ENCODE data around the gene OBSCN. TPM values are rescaled to one million over a fixed set of nuclear protein-coding genes. Genes with fewer than 3 reads are reported as not detected.
"Not testable (repeated sequence)": the region's sequence is repeated elsewhere in the genome, so short reads cannot be mapped to it uniquely, and the experiment has no call there.

The OBSCN gene
- total RNA-seq, 1 experiment from 2014 or later = 29.1 TPM

GRCh38 chr1:228219245-228219961 lies 11.6 kb downstream of the OBSCN start:
- Histone ChIP-seq H3K27ac (ENCODE audit: low read length) (no peak overlapping the region), H3K9ac (ENCODE audit: low read length) (no peak overlapping the region), H3K27me3 (ENCODE audit: low read length) (no peaks in the 10 kb centered on the region), H3K4me1 (ENCODE audit: insufficient read depth, low read length) (no peaks in the 10 kb centered on the region), H4K20me1 (ENCODE audit: low read length) (no peaks in the 10 kb centered on the region), H3K79me2 (ENCODE audit: low read length) (no peaks in the 10 kb centered on the region), H3K4me3 (ENCODE audit: low read length) (no peak overlapping the region), H2AFZ (ENCODE audit: low read length) (no peak overlapping the region), H3K9me3 (ENCODE audit: low read length) (no peaks in the 10 kb centered on the region), H3F3A (ENCODE audit: low read length, unreplicated experiment) (no peaks in the 10 kb centered on the region), H3K36me3 (ENCODE audit: low read depth, low read length) (peaks cover 4% of the 10 kb centered on the region; the same call in 1 of the 2 replicates), H3K4me2 (ENCODE audit: low read length) (no peak overlapping the region), H3K9me2 (replicated peaks; ENCODE audit: low read length) (no peaks in the 10 kb centered on the region)
- no peak for DNase-seq
- POLR2A ChIA-PET (ENCODE audit: unreplicated experiment) = no interaction called here
- no peak for ATAC-seq
- intact Hi-C loops (cut with micrococcal nuclease) = no loop called here
- CTCF ChIA-PET = no interaction called here
- TF ChIP-seq EZH2 (IDR thresholded peaks at IDR 0.05; ENCODE audit: low read length, unreplicated experiment) (no peak), CTCF (conservative IDR thresholded peaks at IDR 0.05; ENCODE audit: low read depth, low read length) (no peak), EZH2phosphoT487 (IDR thresholded peaks at IDR 0.05; ENCODE audit: borderline replicate concordance, low read length) (no peak)
- no TSS peak for BruUV-seq (replicated peaks)

DNA sequence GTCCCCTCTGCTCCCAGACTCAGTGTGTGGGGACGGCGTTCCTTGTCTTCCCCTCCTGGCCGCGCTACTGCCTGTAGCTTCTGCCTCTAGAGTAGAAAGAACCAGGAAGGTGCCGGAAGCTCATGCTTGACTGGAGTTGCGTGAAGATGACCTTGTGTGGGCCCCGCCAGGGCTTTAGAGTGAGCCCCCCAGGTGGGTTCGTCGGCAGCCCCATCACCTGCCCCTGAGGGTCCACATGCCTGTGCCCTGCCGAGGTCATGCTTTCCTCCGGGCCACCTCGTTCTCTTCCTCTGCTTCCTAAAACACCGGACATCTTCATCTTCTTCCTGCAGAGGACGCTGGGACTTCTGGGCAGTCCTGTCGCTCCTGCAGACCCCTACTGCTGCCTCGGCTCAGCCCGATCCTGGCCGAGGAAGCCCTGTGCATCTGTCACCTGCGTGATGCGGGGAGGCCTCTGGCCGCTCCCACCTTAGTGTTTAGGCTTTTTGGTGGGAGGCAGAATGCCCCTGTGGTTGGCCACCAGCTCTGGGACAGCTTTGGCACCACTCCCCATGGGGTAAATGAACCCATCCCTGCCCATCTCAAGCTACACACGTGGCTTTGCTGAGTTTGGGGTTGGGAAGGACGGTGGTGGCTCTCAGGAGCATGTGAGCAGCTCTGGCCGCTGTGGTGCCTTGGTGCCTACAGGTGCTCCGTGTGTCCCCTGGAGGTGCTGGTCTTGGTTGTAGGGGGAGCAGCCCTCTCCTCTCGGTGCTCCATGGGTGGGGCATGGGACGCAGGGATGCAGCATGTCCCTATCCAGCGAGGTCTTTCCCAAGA lies 12.3 kb downstream of the OBSCN start:
- intact Hi-C loops (cut with micrococcal nuclease) = no loop called here
- Histone ChIP-seq H3K36me3 (ENCODE audit: low read depth, low read length) (peaks cover 11% of the 10 kb centered on the region), H3K27me3 (ENCODE audit: low read length) (no peaks in the 10 kb centered on the region), H3K9me3 (ENCODE audit: low read length) (no peaks in the 10 kb centered on the region), H3K4me3 (ENCODE audit: low read length) (no peak overlapping the region), H3K9me2 (replicated peaks; ENCODE audit: low read length) (no peaks in the 10 kb centered on the region), H3K4me1 (ENCODE audit: insufficient read depth, low read length) (no peaks in the 10 kb centered on the region), H3K9ac (ENCODE audit: low read length) (no peak overlapping the region), H2AFZ (ENCODE audit: low read length) (no peak overlapping the region), H3K79me2 (ENCODE audit: low read length) (no peaks in the 10 kb centered on the region), H3K27ac (ENCODE audit: low read length) (no peak overlapping the region), H3K4me2 (ENCODE audit: low read length) (no peak overlapping the region), H3F3A (ENCODE audit: low read length, unreplicated experiment) (no peaks in the 10 kb centered on the region), H4K20me1 (ENCODE audit: low read length) (no peaks in the 10 kb centered on the region)
- CTCF ChIA-PET = no interaction called here
- POLR2A ChIA-PET (ENCODE audit: unreplicated experiment) = no interaction called here
- no TSS peak for BruUV-seq (replicated peaks)
- TF ChIP-seq EZH2phosphoT487 (IDR thresholded peaks at IDR 0.05; ENCODE audit: borderline replicate concordance, low read length) = no peak
- no peak for TF ChIP-seq EZH2 (IDR thresholded peaks at IDR 0.05; ENCODE audit: low read length, unreplicated experiment)
- TF ChIP-seq CTCF (conservative IDR thresholded peaks at IDR 0.05; ENCODE audit: low read depth, low read length) = no peak
- no peak for ATAC-seq
- DNase-seq = no peak

DNA sequence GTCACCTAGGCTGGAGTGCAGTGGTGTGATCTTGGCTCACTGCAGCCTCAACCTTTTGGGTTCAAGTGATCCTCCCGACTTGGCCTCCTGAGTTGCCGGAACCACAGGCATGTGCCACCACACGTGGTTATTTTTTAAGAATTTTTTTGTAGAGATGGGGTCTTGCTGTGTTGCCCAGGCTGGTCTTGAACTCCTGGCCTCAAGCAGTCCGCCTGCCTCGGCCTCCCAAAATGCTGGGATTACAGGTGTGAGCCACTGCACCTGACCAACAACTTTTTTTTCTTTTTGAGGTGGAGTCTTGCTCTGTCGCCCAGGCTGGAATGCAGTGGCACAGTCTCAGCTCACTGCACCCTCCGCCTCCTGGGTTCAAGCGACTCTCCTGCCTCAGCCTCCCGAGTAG lies 13.3 kb downstream of the OBSCN start:
- H3K4me1 ChIP-seq (ENCODE audit: insufficient read depth, low read length); CTCF ChIA-PET; H3K27ac ChIP-seq (ENCODE audit: low read length); H3K4me3 ChIP-seq (ENCODE audit: low read length); DNase-seq; BruUV-seq (replicated peaks); H3K79me2 ChIP-seq (ENCODE audit: low read length); POLR2A ChIA-PET (ENCODE audit: unreplicated experiment); H3K9me2 ChIP-seq (replicated peaks; ENCODE audit: low read length); intact Hi-C loops (cut with micrococcal nuclease); ATAC-seq; H3K9ac ChIP-seq (ENCODE audit: low read length); H2AFZ ChIP-seq (ENCODE audit: low read length); H3K27me3 ChIP-seq (ENCODE audit: low read length); H3K4me2 ChIP-seq (ENCODE audit: low read length); H3K9me3 ChIP-seq (ENCODE audit: low read length); H4K20me1 ChIP-seq (ENCODE audit: low read length); H3F3A ChIP-seq (ENCODE audit: low read length, unreplicated experiment): not testable (repeated sequence)
- peaks cover 14% of the 10 kb centered on the region for H3K36me3 ChIP-seq (ENCODE audit: low read depth, low read length)

Data from PC-3 (cell line).